ENCODE results near the gene VPS26B.

The VPS26B gene

GRCh38 chr11:134289167-134289566 is 64.7 kb downstream of the VPS26B start:
- H3K27ac ChIP-seq: no peak overlapping the region
- H3K79me2 ChIP-seq: no peaks in the 10 kb centered on the region
- no peaks in the 10 kb centered on the region for H3K9me3 ChIP-seq (ENCODE audit: control insufficient read depth, low read length)
- H3K27me3 ChIP-seq (ENCODE audit: control insufficient read depth, insufficient read depth, low read length): no peaks in the 10 kb centered on the region
- H3K4me1 ChIP-seq: no peaks in the 10 kb centered on the region
- TF ChIP-seq CTCF (IDR thresholded peaks at IDR 0.05): no peak
- no peak overlapping the region for H3K9ac ChIP-seq
- no peak overlapping the region for H2AFZ ChIP-seq
- no peaks in the 10 kb centered on the region for H3K36me3 ChIP-seq (ENCODE audit: control insufficient read depth, insufficient read depth, low read length)
- H3K4me3 ChIP-seq (ENCODE audit: low read depth, low read length): no peak overlapping the region
- no peak overlapping the region for H3K4me2 ChIP-seq (ENCODE audit: low read length)

- Histone ChIP-seq H3K4me2 (ENCODE audit: low read length) (no peak overlapping the region), H2AFZ (no peak overlapping the region), H3K9me3 (ENCODE audit: control insufficient read depth, low read length) (no peaks in the 10 kb centered on the region), H3K36me3 (ENCODE audit: control insufficient read depth, insufficient read depth, low read length) (no peaks in the 10 kb centered on the region), H3K4me3 (ENCODE audit: low read depth, low read length) (no peak overlapping the region), H3K79me2 (no peaks in the 10 kb centered on the region), H3K4me1 (no peaks in the 10 kb centered on the region), H3K27me3 (ENCODE audit: control insufficient read depth, insufficient read depth, low read length) (no peaks in the 10 kb centered on the region), H3K27ac (no peak overlapping the region), H3K9ac (no peak overlapping the region)
- TF ChIP-seq CTCF (IDR thresholded peaks at IDR 0.05): no peak
These were observed 65.3 kb downstream of the VPS26B start for GRCh38 chr11:134289789-134290188.

- no peaks in the 10 kb centered on the region for H3K79me2 ChIP-seq
- TF ChIP-seq CTCF (IDR thresholded peaks at IDR 0.05): no peak
- no peaks in the 10 kb centered on the region for H3K9me3 ChIP-seq (ENCODE audit: control insufficient read depth, low read length)
- no peaks in the 10 kb centered on the region for H3K36me3 ChIP-seq (ENCODE audit: control insufficient read depth, insufficient read depth, low read length)
- no peaks in the 10 kb centered on the region for H3K27me3 ChIP-seq (ENCODE audit: control insufficient read depth, insufficient read depth, low read length)
- no peak overlapping the region for H3K27ac ChIP-seq
- H2AFZ ChIP-seq: no peak overlapping the region
- H3K4me1 ChIP-seq: no peaks in the 10 kb centered on the region
- H3K9ac ChIP-seq: no peak overlapping the region
- H3K4me3 ChIP-seq (ENCODE audit: low read depth, low read length): no peak overlapping the region
- no peak overlapping the region for H3K4me2 ChIP-seq (ENCODE audit: low read length)
These were observed 66.2 kb downstream of the VPS26B start for GRCh38 chr11:134290646-134291045.

- no peaks in the 10 kb centered on the region for H3K79me2 ChIP-seq
- H3K27ac ChIP-seq: no peak overlapping the region
- no peak overlapping the region for H3K9ac ChIP-seq
- H2AFZ ChIP-seq: no peak overlapping the region
- H3K4me1 ChIP-seq: no peaks in the 10 kb centered on the region
- no peaks in the 10 kb centered on the region for H3K9me3 ChIP-seq (ENCODE audit: control insufficient read depth, low read length)
- H3K4me3 ChIP-seq (ENCODE audit: low read depth, low read length): no peak overlapping the region
- no peak overlapping the region for H3K4me2 ChIP-seq (ENCODE audit: low read length)
- no peak for TF ChIP-seq CTCF (IDR thresholded peaks at IDR 0.05)
- no peaks in the 10 kb centered on the region for H3K36me3 ChIP-seq (ENCODE audit: control insufficient read depth, insufficient read depth, low read length)
- no peaks in the 10 kb centered on the region for H3K27me3 ChIP-seq (ENCODE audit: control insufficient read depth, insufficient read depth, low read length)
These were observed 66.7 kb downstream of the VPS26B start for GRCh38 chr11:134291196-134291595.

GRCh38 chr11:134292661-134293060 is 68.2 kb downstream of the VPS26B start:
- Histone ChIP-seq H3K9me3 (ENCODE audit: control insufficient read depth, low read length) (no peaks in the 10 kb centered on the region), H3K79me2 (no peaks in the 10 kb centered on the region), H3K4me1 (no peaks in the 10 kb centered on the region), H3K27ac (no peak overlapping the region), H2AFZ (no peak overlapping the region), H3K36me3 (ENCODE audit: control insufficient read depth, insufficient read depth, low read length) (no peaks in the 10 kb centered on the region), H3K4me2 (ENCODE audit: low read length) (no peak overlapping the region), H3K4me3 (ENCODE audit: low read depth, low read length) (no peak overlapping the region), H3K9ac (no peak overlapping the region), H3K27me3 (ENCODE audit: control insufficient read depth, insufficient read depth, low read length) (no peaks in the 10 kb centered on the region)
- no peak for TF ChIP-seq CTCF (IDR thresholded peaks at IDR 0.05)
